Measurements from ENCODE around the gene C10orf105.

C10orf105 gene, protein sequence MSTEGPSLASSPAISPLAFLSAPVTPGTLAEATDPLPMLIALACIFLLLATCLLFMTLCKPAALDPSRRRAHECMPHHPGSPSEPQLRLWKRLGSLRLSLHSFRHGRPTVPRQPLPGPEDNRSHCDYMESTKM

GRCh38 chr10:71719464-71720201 lies at the start of gene C10orf105:
C10orf105 (minus strand) TSS chr10:71719778; CDS start chr10:71716337, 3,441 bp downstream.
- no peak within 1 kb of the TSS for H3K9ac ChIP-seq (ENCODE audit: low read depth, low read length)

GRCh38 chr10:71767420-71768035 lies 48.0 kb upstream of the C10orf105 start:
- H3K4me1 ChIP-seq (ENCODE audit: insufficient read depth, low read length), result peaks cover 9% of the 10 kb centered on the region; the same call in 1 of the 2 replicates
- no peaks in the 10 kb centered on the region for H3K9me3 ChIP-seq (ENCODE audit: control insufficient read depth, insufficient read depth, low read length)
- no peak overlapping the region for H3K9ac ChIP-seq (ENCODE audit: low read depth, low read length)
- no peaks in the 10 kb centered on the region for H3K36me3 ChIP-seq (ENCODE audit: insufficient read depth, low read length)

More at GRCh38 chr10:71719464-71720201, at the start of gene C10orf105:
- Histone ChIP-seq H3K4me1 (ENCODE audit: insufficient read depth, low read length) (peaks cover 6% of the 10 kb centered on the region; the same call in 1 of the 2 replicates), H3K36me3 (ENCODE audit: insufficient read depth, low read length) (no peaks in the 10 kb centered on the region), H3K9me3 (ENCODE audit: control insufficient read depth, insufficient read depth, low read length) (no peaks in the 10 kb centered on the region)

- Histone ChIP-seq H3K4me1 (ENCODE audit: insufficient read depth, low read length) (peaks cover 9% of the 10 kb centered on the region; the same call in 1 of the 2 replicates), H3K9me3 (ENCODE audit: control insufficient read depth, insufficient read depth, low read length) (no peaks in the 10 kb centered on the region), H3K36me3 (ENCODE audit: insufficient read depth, low read length) (no peaks in the 10 kb centered on the region), H3K9ac (ENCODE audit: low read depth, low read length) (no peak overlapping the region)
These were observed 47.3 kb upstream of the C10orf105 start for GRCh38 chr10:71766717-71767419.

DNA sequence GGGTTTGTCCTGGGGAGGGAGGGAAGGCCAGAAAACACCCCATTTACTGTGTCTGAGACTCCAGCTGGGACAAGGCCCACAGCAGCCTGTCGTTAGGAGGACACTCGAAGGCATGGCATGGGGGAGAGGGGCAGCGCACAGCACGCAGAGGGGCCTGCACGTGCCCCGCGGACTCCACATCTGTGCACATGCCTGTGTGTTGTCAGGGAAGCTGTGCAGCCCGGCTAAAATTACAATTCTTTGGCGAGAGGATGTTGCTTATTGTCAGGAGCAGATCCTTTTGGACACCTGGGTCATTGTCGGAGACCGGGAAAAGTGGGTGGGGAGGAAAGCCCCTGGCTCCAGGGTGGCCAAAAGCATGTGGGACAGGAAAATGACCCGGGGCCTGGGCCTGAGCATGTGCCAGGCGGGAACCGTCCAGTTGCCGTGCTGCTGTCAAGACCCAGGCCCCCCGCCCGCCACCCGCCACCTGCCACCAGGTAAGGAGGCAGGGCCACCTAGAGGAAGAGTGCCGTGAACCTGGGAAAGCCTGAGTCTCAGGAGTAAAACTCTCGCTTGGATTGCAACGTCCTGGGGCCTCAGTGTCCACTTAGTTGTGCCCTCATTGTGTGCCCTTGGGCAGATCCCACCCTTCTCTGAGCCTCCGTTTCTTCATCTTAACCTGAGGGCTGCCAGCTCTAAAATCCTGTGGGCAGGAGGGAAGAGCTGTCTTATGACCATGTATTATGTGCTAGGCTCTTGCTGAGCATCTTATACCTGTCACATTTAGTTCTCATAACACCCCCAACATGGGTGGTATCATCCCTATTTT lies 46.5 kb upstream of the C10orf105 start:
- H3K4me1 ChIP-seq (ENCODE audit: insufficient read depth, low read length), result peaks cover 9% of the 10 kb centered on the region; the same call in 1 of the 2 replicates
- H3K9me3 ChIP-seq (ENCODE audit: control insufficient read depth, insufficient read depth, low read length), result no peaks in the 10 kb centered on the region
- H3K36me3 ChIP-seq (ENCODE audit: insufficient read depth, low read length), result no peaks in the 10 kb centered on the region
- H3K9ac ChIP-seq (ENCODE audit: low read depth, low read length), result no peak overlapping the region

DNA sequence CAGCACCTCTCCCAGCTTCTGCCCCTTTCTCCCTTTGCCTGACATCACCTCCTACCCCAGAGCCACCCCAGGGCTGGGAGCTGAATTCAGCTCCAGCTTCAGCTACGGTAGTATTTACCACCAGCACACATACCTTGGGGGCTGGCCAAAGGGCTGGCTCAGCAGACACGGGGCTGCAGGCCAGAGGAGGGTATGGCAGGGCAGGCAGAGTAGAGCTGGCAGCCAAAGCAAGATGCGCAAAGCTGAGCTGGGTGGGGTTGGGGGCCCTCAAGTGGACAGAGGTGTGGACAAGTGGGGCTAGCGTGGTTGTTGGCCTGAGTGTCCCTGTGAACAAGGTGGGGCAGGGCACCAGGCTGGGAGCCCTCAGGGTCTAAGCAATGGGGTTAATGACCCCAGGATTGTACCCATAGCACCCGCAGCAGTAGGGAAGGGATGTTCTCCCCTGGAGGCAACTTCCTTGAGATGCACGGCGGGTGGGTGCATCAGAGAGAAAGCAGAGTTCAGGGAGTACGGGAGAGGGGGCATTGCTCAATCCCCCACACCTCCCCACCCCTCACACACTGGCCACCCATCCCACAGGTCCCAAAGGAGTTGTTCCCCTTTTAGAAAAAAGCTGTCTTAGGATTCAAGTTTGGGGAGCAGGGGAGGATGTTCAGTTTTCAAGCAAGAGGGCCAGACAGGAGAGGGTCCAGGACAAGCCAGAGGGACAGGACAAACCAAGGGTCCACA lies 45.8 kb upstream of the C10orf105 start:
- no peaks in the 10 kb centered on the region for H3K36me3 ChIP-seq (ENCODE audit: insufficient read depth, low read length)
- H3K9ac ChIP-seq (ENCODE audit: low read depth, low read length), result no peak overlapping the region
- peaks cover 9% of the 10 kb centered on the region; the same call in 1 of the 2 replicates for H3K4me1 ChIP-seq (ENCODE audit: insufficient read depth, low read length)
- no peaks in the 10 kb centered on the region for H3K9me3 ChIP-seq (ENCODE audit: control insufficient read depth, insufficient read depth, low read length)

DNA sequence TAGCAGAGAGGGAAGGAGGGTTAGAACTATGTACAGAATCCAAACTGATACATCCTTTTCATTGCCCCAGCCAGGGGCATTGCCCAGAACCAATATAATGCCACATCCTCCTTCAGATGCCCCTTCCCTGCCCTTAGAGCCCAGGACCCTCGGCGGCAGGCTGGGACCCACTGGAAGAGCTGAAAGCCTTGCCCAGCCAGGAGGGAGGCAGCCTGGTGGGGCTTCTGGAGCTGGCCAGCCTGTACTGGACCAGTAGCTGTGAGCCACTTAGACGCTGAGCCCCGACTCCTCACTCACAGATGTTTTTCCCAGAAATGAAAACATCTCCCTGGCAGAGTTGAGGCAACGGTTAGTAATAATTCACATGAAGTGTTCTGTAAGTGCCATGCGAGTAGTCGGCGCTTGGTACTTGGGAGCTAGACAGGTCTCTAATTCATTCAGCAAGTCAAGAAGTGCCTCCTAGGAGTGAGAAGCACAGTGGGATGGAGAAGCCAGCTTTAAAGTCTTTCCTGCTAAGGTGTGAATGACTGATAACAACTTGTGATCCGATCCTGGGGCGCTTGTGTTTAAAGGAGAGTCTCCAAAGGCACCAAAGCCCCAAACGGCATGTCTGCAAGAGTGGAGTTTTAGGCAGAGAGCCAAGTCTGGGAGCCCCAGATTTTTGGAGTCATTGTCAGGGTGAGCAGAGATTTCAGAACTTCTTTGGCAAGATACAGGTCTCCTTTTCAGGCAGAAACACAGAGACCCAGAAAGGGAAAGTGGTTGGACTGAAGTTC lies 44.0 kb upstream of the C10orf105 start:
- Histone ChIP-seq H3K9me3 (ENCODE audit: control insufficient read depth, insufficient read depth, low read length) (no peaks in the 10 kb centered on the region), H3K36me3 (ENCODE audit: insufficient read depth, low read length) (no peaks in the 10 kb centered on the region), H3K4me1 (ENCODE audit: insufficient read depth, low read length) (peaks cover 9% of the 10 kb centered on the region; the same call in 1 of the 2 replicates), H3K9ac (ENCODE audit: low read depth, low read length) (no peak overlapping the region)

- Histone ChIP-seq H3K9me3 (ENCODE audit: control insufficient read depth, insufficient read depth, low read length) (no peaks in the 10 kb centered on the region), H3K36me3 (ENCODE audit: insufficient read depth, low read length) (no peaks in the 10 kb centered on the region), H3K4me1 (ENCODE audit: insufficient read depth, low read length) (peaks cover 8% of the 10 kb centered on the region; the same call in 1 of the 2 replicates), H3K9ac (ENCODE audit: low read depth, low read length) (no peak overlapping the region)
These were observed 42.7 kb upstream of the C10orf105 start for GRCh38 chr10:71762324-71762723.

GRCh38 chr10:71761541-71762113 lies 42.0 kb upstream of the C10orf105 start:
- Histone ChIP-seq H3K9me3 (ENCODE audit: control insufficient read depth, insufficient read depth, low read length) (no peaks in the 10 kb centered on the region), H3K9ac (ENCODE audit: low read depth, low read length) (no peak overlapping the region), H3K4me1 (ENCODE audit: insufficient read depth, low read length) (peaks cover 5% of the 10 kb centered on the region; the same call in 1 of the 2 replicates), H3K36me3 (ENCODE audit: insufficient read depth, low read length) (no peaks in the 10 kb centered on the region)

GRCh38 chr10:71761105-71761511 lies 41.5 kb upstream of the C10orf105 start:
- H3K9me3 ChIP-seq (ENCODE audit: control insufficient read depth, insufficient read depth, low read length), result no peaks in the 10 kb centered on the region
- peaks cover 5% of the 10 kb centered on the region; the same call in 1 of the 2 replicates for H3K4me1 ChIP-seq (ENCODE audit: insufficient read depth, low read length)
- H3K9ac ChIP-seq (ENCODE audit: low read depth, low read length), result no peak overlapping the region
- no peaks in the 10 kb centered on the region for H3K36me3 ChIP-seq (ENCODE audit: insufficient read depth, low read length)

- Histone ChIP-seq H3K36me3 (ENCODE audit: insufficient read depth, low read length) (no peaks in the 10 kb centered on the region), H3K9ac (ENCODE audit: low read depth, low read length) (no peak overlapping the region), H3K9me3 (ENCODE audit: control insufficient read depth, insufficient read depth, low read length) (no peaks in the 10 kb centered on the region), H3K4me1 (ENCODE audit: insufficient read depth, low read length) (peaks cover 5% of the 10 kb centered on the region; the same call in 1 of the 2 replicates)
These were observed 37.9 kb upstream of the C10orf105 start for GRCh38 chr10:71757399-71757922.

GRCh38 chr10:71756311-71757191 lies 37.0 kb upstream of the C10orf105 start:
- Histone ChIP-seq H3K9ac (ENCODE audit: low read depth, low read length) (no peak overlapping the region), H3K9me3 (ENCODE audit: control insufficient read depth, insufficient read depth, low read length) (no peaks in the 10 kb centered on the region), H3K36me3 (ENCODE audit: insufficient read depth, low read length) (no peaks in the 10 kb centered on the region), H3K4me1 (ENCODE audit: insufficient read depth, low read length) (peaks cover 5% of the 10 kb centered on the region; the same call in 1 of the 2 replicates)

Measured in ES-I3 (cell line).